HCT116 (cell line): ENCODE data around the gene SPATA3. TPM values are rescaled to one million over a fixed set of nuclear protein-coding genes. Genes with fewer than 3 reads are reported as not detected.

Experiments used
- ATAC-seq: fragments of 200-7000 bp; cut with Tn5 transposase; 2 replicates; pipeline ENCODE4 v1.9.1; 2020; ENCODE audit warnings: mild to moderate bottlenecking, moderate library complexity
- BruUV-seq: library from RNA; stranded (reverse); fragments of 400-500 nt; replicated peaks from 2 replicates; lab custom pipeline; 2021; lab: Mats Ljungman, UMichigan
- CTCF ChIA-PET: fragments of 300-600 bp; sonication (Branson Sonifier 250); formaldehyde crosslinking; loops from one replicate; lab custom pipeline; 2021; ENCODE audit warnings: antibody characterized with exemption; lab: Charles Lee
- POLR2A ChIA-PET: fragments of 300-600, 350-600 bp; sonication (Branson Sonifier 250); formaldehyde crosslinking; loops from one replicate; lab custom pipeline; 2021; ENCODE audit warnings: antibody characterized with exemption; lab: Charles Lee
- RAD21 ChIA-PET, 2 experiments: fragments of 300-600 bp; sonication (Branson Sonifier 250); formaldehyde crosslinking; loops; one replicate each; lab custom pipeline; 2023; ENCODE audit warnings: low total read pairs in 2 of 2; ENCODE audit not compliant: uncharacterized antibody in 2 of 2, unreplicated experiment in 2 of 2, low non-redundant PET in 1 of 2; lab: Charles Lee
- DNase-seq: peaks from one replicate; pipeline ENCODE4 v3.0.0-alpha.2; 2010; ENCODE audit warnings: low read depth, low spot score
- H2AFZ ChIP-seq: fragments of 200-600 bp; shearing (Covaris generic), sonication (generic); 2 replicates; pipeline ENCODE4 v1.6.1; 2017; ENCODE audit warnings: low read depth, mixed run types, mixed read lengths, antibody characterized with exemption, low read length; ENCODE audit not compliant: poor library complexity, severe bottlenecking
- H3K27ac ChIP-seq: 2 replicates; pipeline ENCODE4 v1.5.1; 2012; ENCODE audit warnings: low read depth, low read length
- H3K27me3 ChIP-seq: fragments of 200-600 bp; sonication (generic); 2 replicates; pipeline ENCODE4 v1.6.1; 2016; ENCODE audit warnings: mixed run types, low read length, mixed read lengths; ENCODE audit not compliant: insufficient read depth
- H3K36me3 ChIP-seq, 2 experiments: fragments of 200-500 bp in 1 of 2; fragments of 200-600 bp in 1 of 2; sonication (Bioruptor generic) in 1 of 2; sonication (generic) in 1 of 2; 2 replicates each; pipeline versions ENCODE4 v1.5.1 to v1.6.1; 2014 to 2016; ENCODE audit warnings: low read length in 2 of 2, inconsistent platforms in 1 of 2, mixed read lengths in 1 of 2, mixed run types in 1 of 2; ENCODE audit not compliant: insufficient read depth in 2 of 2, control insufficient read depth in 1 of 2
- H3K4me1 ChIP-seq, 2 experiments: fragments of 200-600 bp in 1 of 2; sonication (generic) in 1 of 2; 2 replicates each; pipeline versions ENCODE4 v1.5.1 to v1.6.1; 2012 to 2017; ENCODE audit warnings: low read length in 2 of 2, inconsistent platforms in 1 of 2, mild to moderate bottlenecking in 1 of 2, mixed read lengths in 1 of 2, mixed run types in 1 of 2, moderate library complexity in 1 of 2; ENCODE audit not compliant: insufficient read depth in 2 of 2, control insufficient read depth in 1 of 2
- H3K4me2 ChIP-seq: fragments of 200-600 bp; sonication (generic); 2 replicates; pipeline ENCODE4 v1.6.1; 2017; ENCODE audit warnings: mixed run types, low read length, mixed read lengths
- H3K4me3 ChIP-seq, 2 experiments: fragments of 200-600 bp in 1 of 2; sonication (generic) in 1 of 2; replicated peaks in 1 of 2; 2 replicates each; pipeline ENCODE4 v1.5.1; 2011 to 2016; ENCODE audit warnings: low read length in 2 of 2, control low read depth in 1 of 2, low read depth in 1 of 2, mild to moderate bottlenecking in 1 of 2, mixed read lengths in 1 of 2, mixed run types in 1 of 2
- H3K79me2 ChIP-seq: fragments of 200-600 bp; sonication (generic); 2 replicates; pipeline ENCODE4 v1.6.1; 2017; ENCODE audit warnings: mild to moderate bottlenecking, mixed run types, low read length, moderate library complexity, mixed read lengths; ENCODE audit not compliant: insufficient read depth
- H3K9ac ChIP-seq: fragments of 200-600 bp; sonication (generic); 2 replicates; pipeline ENCODE4 v1.6.1; 2016; ENCODE audit warnings: low read length, mixed read lengths
- H3K9me2 ChIP-seq: fragments of 200-600 bp; sonication (generic), shearing (Covaris generic); 2 replicates; pipeline ENCODE4 v1.6.1; 2017; ENCODE audit warnings: mixed run types, mild to moderate bottlenecking, moderate library complexity; ENCODE audit not compliant: insufficient read depth
- H3K9me3 ChIP-seq, 2 experiments: fragments of 200-500 bp in 1 of 2; fragments of 200-600 bp in 1 of 2; sonication (Bioruptor generic) in 1 of 2; sonication (generic) in 1 of 2; 2 replicates each; pipeline ENCODE4 v1.6.1; 2014 to 2017; ENCODE audit warnings: low read length in 2 of 2, mixed read lengths in 2 of 2, inconsistent platforms in 1 of 2, low read depth in 1 of 2, mild to moderate bottlenecking in 1 of 2, mixed run types in 1 of 2, moderate library complexity in 1 of 2; ENCODE audit not compliant: control insufficient read depth in 1 of 2, insufficient read depth in 1 of 2
- H4K20me1 ChIP-seq: fragments of 200-600 bp; sonication (generic), shearing (Covaris generic); 2 replicates; pipeline ENCODE4 v1.6.1; 2017; ENCODE audit warnings: mixed run types, mild to moderate bottlenecking, moderate library complexity; ENCODE audit not compliant: insufficient read depth
- ATF3 ChIP-seq: IDR thresholded peaks from 2 replicates; pipeline ENCODE4 v1.6.1; 2012
- REST ChIP-seq: IDR thresholded peaks from 2 replicates; pipeline ENCODE4 v1.6.1; 2012; ENCODE audit warnings: low read depth
- TCF7L2 ChIP-seq: IDR thresholded peaks from 2 replicates; pipeline ENCODE4 v1.7.0; 2011; ENCODE audit warnings: borderline replicate concordance, inconsistent platforms; ENCODE audit not compliant: insufficient read depth, insufficient read length; ENCODE audit errors: extremely low read depth
- ZFX ChIP-seq: fragments of 450-650 bp; IDR thresholded peaks from 2 replicates; pipeline ENCODE4 v1.6.1; 2017
- intact Hi-C: fragments of 100-400 bp; cut with micrococcal nuclease; formaldehyde crosslinking; loops from 2 replicates; pipeline ENCODE4 v1.10.0; 2022
- total RNA-seq: library from RNA; stranded (reverse); gene quantifications from one replicate; pipeline ENCODE4 v1.2.1, GENCODE V29; 2021; ENCODE audit not compliant: unreplicated experiment

The SPATA3 gene
- total RNA-seq, 1 experiment from 2014 or later, result not detected

DNA sequence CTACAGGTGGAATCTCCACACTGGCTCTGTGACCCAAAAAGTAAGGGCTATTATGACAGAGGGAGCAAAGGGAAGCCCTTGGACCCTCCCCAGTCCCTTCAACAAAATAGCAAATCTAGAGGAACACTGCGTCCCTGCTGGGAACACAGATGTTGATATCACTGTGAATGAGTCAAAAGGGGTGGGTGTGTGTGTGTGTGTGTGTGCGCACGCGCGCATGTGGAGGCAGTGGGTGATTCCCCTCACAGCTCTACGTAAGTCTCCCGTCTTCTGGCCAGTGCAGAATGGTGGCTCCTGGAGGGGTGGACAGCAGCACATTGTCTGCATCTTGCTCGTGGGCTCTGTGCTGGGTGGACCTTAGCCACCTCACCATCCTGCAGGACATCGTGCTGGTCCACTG is 33.6 kb downstream of the SPATA3 start:
- Histone ChIP-seq H3K9me2 (no peaks in the 10 kb centered on the region), H3K27ac (no peak overlapping the region), H3K9me3 (no peaks in the 10 kb centered on the region), H3K79me2 (no peaks in the 10 kb centered on the region), H2AFZ (no peak overlapping the region), H3K4me2 (no peak overlapping the region), H4K20me1 (no peaks in the 10 kb centered on the region), H3K27me3 (no peaks in the 10 kb centered on the region), H3K4me1 (no peaks in the 10 kb centered on the region), H3K4me3 (no peak overlapping the region), H3K36me3 (no peaks in the 10 kb centered on the region), H3K9ac (no peak overlapping the region)
- intact Hi-C loops, result no loop called here
- DNase-seq (no peak), ATAC-seq (no peak)
- BruUV-seq, result no TSS peak
- POLR2A ChIA-PET, result no interaction called here
- TF ChIP-seq TCF7L2, result no peak
- TF ChIP-seq ATF3, result no peak
- TF ChIP-seq REST, result no peak
- RAD21 ChIA-PET, result no interaction called here
- CTCF ChIA-PET, result interaction anchor here (2.2 kb wide), 1 partner anchor 23 kb away, joined by 10 read pairs; no protein-coding TSS in a partner anchor

DNA sequence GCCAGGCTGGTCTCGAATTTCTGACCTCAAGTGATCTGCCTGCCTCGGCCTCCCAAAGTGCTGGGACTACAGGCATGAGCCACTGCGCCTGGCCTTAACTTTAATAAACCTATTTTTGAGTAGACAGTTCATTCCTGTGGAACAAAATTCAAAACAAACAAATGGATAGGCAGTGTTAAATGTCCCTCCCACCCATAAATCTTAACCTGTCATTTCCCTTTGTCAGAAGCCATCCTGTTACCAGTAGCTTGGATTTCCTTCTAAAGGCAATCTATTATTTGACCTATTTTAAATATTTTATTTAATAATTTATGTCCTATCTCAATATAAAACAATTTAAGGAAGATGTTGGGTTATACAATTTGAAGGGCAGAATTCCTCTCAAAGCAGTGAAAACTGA is 34.8 kb downstream of the SPATA3 start:
- CTCF ChIA-PET, result interaction anchor here (2.2 kb wide), 1 partner anchor 22 kb away, joined by 10 read pairs; no protein-coding TSS in a partner anchor
- BruUV-seq, result no TSS peak
- POLR2A ChIA-PET, result no interaction called here
- Histone ChIP-seq H3K9me2 (no peaks in the 10 kb centered on the region), H3K79me2 (no peaks in the 10 kb centered on the region), H3K36me3 (no peaks in the 10 kb centered on the region), H3K4me3 (no peak overlapping the region), H4K20me1 (no peaks in the 10 kb centered on the region), H3K27ac (no peak overlapping the region), H3K9ac (no peak overlapping the region), H3K4me2 (no peak overlapping the region), H3K9me3 (no peaks in the 10 kb centered on the region), H3K4me1 (no peaks in the 10 kb centered on the region), H3K27me3 (no peaks in the 10 kb centered on the region), H2AFZ (peak overlapping the region; percentile 16)
- RAD21 ChIA-PET, result no interaction called here
- no peak for ATAC-seq
- no peak for DNase-seq
- intact Hi-C loops, result no loop called here
- TF ChIP-seq ZFX, result no peak
- no peak for TF ChIP-seq ATF3
